Measurements from ENCODE around the gene DCAF11.

- TF ChIP-seq CTCF (IDR thresholded peaks at IDR 0.05; ENCODE audit: insufficient read depth, low read depth, low read length) (no peak), EZH2 (IDR thresholded peaks at IDR 0.05; ENCODE audit: insufficient read depth, low read length) (no peak)
Observed at GRCh38 chr14:24123424-24124417, 9.1 kb downstream of the DCAF11 start.

Data from astrocyte (in vitro differentiated cells and primary cell).